Esophagus squamous epithelium (tissue), 5 donors: Measurements from ENCODE around the gene PLXND1. TPM values are rescaled to one million over a fixed set of nuclear protein-coding genes. Genes with fewer than 3 reads are reported as not detected.

ENCODE experiments used
- DNase-seq: peaks from one replicate; lab custom pipeline; 2025; lab: John Stamatoyannopoulos, UW
- H3K27ac ChIP-seq, 4 donors: fragments of 200-600 bp; sonication (generic); one replicate each; pipeline ENCODE4 v1.5.1; 2016 to 2019; ENCODE audit warnings: mild to moderate bottlenecking in 1 of 4
- H3K27me3 ChIP-seq, 4 donors: fragments of 200-600 bp; sonication (generic); 1 replicate in 3 of 4; 2 replicates in 1 of 4; pipeline versions ENCODE4 v1.5.1 to v1.6.0; 2017 to 2021; ENCODE audit warnings: antibody characterized with exemption in 1 of 4
- H3K36me3 ChIP-seq, 3 donors: fragments of 200-600 bp; sonication (generic); one replicate each; pipeline ENCODE4 v1.5.1; 2016 to 2019
- H3K4me1 ChIP-seq, 3 donors: fragments of 200-600 bp; sonication (generic); one replicate each; pipeline ENCODE4 v1.5.1; 2017 to 2019
- H3K4me3 ChIP-seq, 4 donors: fragments of 200-600 bp; sonication (generic); 1 replicate in 3 of 4; 2 replicates in 1 of 4; pipeline ENCODE4 v1.5.1; 2016 to 2019; ENCODE audit warnings: mild to moderate bottlenecking in 2 of 4, moderate library complexity in 1 of 4
- H3K9me3 ChIP-seq, 3 donors: fragments of 200-600 bp; sonication (generic); one replicate each; pipeline ENCODE4 v1.5.1; 2016 to 2019
- POLR2A ChIP-seq, 4 donors: fragments of 450-650 bp; IDR thresholded peaks; one replicate each; pipeline ENCODE4 v1.6.1; 2017; ENCODE audit warnings: antibody characterized with exemption in 4 of 4, mild to moderate bottlenecking in 4 of 4, moderate library complexity in 3 of 4
- WGBS, 2 donors: methylation state at CpG; one replicate each; pipeline ENCODE4 v1.1.5; 2018; 5-methylcytosine and 5-hydroxymethylcytosine counted together
- intact Hi-C: fragments of 100-400 bp; cut with DNase I; formaldehyde crosslinking; loops from one replicate; pipeline ENCODE4 v1.15.0; 2022
- small RNA-seq, 4 donors: library from RNA; depleted of rRNA; stranded (forward); fragments of <200 nt; gene quantifications; one replicate each; pipeline ENCODE3, GENCODE V24; 2016
- total RNA-seq, 4 donors: library from RNA; depleted of rRNA; stranded (reverse); fragments of >200 nt; gene quantifications; one replicate each; pipeline ENCODE4 v1.1.0, GENCODE V29; 2016
- TF ChIP-seq, protein P1 (sequence below), 6 experiments: fragments of 450-650 bp in 4 of 6; fragments of 200-600 bp in 2 of 6; sonication (generic) in 2 of 6; IDR thresholded peaks; one replicate each; pipeline ENCODE4 v1.5.1; 2016 to 2019; ENCODE audit warnings: antibody characterized with exemption in 6 of 6, mild to moderate bottlenecking in 4 of 6, moderate library complexity in 4 of 6
- donor health status: DM: yes; HTN: yes; CAD: no.

Gene PLXND1
- total RNA-seq, 4 donors from 2014 or later, result 4.5 to 66.0 (median 24.4) TPM

DNA sequence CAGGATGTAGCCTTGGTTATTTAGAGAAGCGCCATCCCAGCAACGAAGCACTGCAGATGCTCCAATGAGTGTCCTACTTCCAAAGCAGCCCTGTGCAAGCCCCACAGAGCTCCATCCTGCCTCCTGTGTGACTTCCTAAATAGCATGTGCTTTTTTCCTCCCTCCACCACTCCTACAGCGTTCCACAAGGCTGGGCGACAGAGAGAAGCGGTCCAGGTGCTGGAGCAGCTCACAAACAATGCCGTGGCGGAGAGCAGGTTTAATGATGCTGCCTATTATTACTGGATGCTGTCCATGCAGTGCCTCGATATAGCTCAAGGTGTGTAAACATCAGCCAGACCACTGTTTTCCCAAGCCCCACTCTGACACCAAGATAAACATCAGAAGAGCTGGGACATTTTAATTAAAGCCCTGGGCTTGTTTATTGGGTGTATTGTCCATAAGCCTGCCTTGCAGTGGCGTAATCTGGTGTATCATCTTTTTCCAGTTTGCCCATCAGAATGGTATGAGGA is 100.2 kb downstream of the PLXND1 start:
- peaks cover 5 to 96% (median 8%) of the 10 kb centered on the region in 3 donors for H3K36me3 ChIP-seq
- no peaks in the 10 kb centered on the region for H3K27me3 ChIP-seq
- no peak overlapping the region for H3K4me3 ChIP-seq
- H3K27ac ChIP-seq, result no peak overlapping the region
- peaks cover 0 to 7% (median 0%) of the 10 kb centered on the region in 3 donors for H3K4me1 ChIP-seq
- DNase-seq, result no peak
- intact Hi-C loops, result no loop called here
- no peaks in the 10 kb centered on the region for H3K9me3 ChIP-seq
- WGBS, 2 donors, result 75 to 88% methylated on average over 2 to 9 of the region's 9 CpGs
- no peak for TF ChIP-seq POLR2A (IDR thresholded peaks at IDR 0.05)
- TF ChIP-seq, protein P1, sequence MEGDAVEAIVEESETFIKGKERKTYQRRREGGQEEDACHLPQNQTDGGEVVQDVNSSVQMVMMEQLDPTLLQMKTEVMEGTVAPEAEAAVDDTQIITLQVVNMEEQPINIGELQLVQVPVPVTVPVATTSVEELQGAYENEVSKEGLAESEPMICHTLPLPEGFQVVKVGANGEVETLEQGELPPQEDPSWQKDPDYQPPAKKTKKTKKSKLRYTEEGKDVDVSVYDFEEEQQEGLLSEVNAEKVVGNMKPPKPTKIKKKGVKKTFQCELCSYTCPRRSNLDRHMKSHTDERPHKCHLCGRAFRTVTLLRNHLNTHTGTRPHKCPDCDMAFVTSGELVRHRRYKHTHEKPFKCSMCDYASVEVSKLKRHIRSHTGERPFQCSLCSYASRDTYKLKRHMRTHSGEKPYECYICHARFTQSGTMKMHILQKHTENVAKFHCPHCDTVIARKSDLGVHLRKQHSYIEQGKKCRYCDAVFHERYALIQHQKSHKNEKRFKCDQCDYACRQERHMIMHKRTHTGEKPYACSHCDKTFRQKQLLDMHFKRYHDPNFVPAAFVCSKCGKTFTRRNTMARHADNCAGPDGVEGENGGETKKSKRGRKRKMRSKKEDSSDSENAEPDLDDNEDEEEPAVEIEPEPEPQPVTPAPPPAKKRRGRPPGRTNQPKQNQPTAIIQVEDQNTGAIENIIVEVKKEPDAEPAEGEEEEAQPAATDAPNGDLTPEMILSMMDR (IDR thresholded peaks at IDR 0.05), result no peak

DNA sequence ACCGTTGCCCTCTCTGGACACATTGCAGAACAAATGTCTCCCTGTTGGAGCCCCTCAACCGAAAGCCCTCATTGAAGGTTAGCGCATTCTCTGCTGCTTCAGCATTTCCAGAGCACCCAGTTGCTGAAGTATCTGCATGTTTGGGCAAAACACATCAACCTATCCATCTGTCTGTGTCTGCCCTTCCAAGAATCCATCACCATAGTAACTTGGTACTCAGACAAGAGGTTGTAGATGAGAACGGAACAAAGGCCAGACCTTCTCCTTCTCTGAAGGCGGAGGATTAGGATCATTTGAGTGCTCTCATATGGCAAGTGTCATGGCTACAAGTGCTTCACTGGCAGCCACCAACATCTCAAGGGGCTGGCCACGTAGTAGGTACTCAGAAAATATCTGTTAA is 101.1 kb downstream of the PLXND1 start:
- Histone ChIP-seq H3K27ac (no peak overlapping the region), H3K4me3 (no peak overlapping the region), H3K36me3 (peaks cover 5 to 99% (median 8%) of the 10 kb centered on the region in 3 donors), H3K4me1 (peaks cover 0 to 7% (median 0%) of the 10 kb centered on the region in 3 donors), H3K27me3 (no peaks in the 10 kb centered on the region), H3K9me3 (no peaks in the 10 kb centered on the region)
- 52 to 87% methylated on average over 4 of the region's 6 CpGs for whole genome bisulfite sequencing, 2 donors
- no peak for DNase-seq
- TF ChIP-seq, protein P1 (IDR thresholded peaks at IDR 0.05), result no peak
- TF ChIP-seq POLR2A (IDR thresholded peaks at IDR 0.05), result no peak
- intact Hi-C loops, result no loop called here

Small RNA genes within 50 kb of the gene (small RNA-seq; reads per million reads assigned to genes)
- 0 to 0.09 (median 0.04) reads per million in 4 donors for gene RN7SL752P

Other genes starting within 250 kb of the PLXND1 start
- gene EFCAB12, start 178.0 kb downstream of the PLXND1 start, total RNA-seq, result under 1 TPM in 1 of 4 donors, not detected in 3; under 0.01 TPM
- 10 to 100 TPM; 10.9 to 21.5 (median 17.6) TPM for gene MBD4, start 166.7 kb downstream of the PLXND1 start, total RNA-seq
- 10 to 100 TPM in 2 of 4 donors, 1 to 10 TPM in 2; 6.0 to 26.5 (median 11.5) TPM for gene IFT122, start 166.5 kb downstream of the PLXND1 start, total RNA-seq
- not detected for gene RHO, start 78.0 kb downstream of the PLXND1 start, total RNA-seq
- gene H1-8, start 63.5 kb downstream of the PLXND1 start, total RNA-seq, result not detected